Endodermal cell (in vitro differentiated cells): ENCODE results near the gene AOPEP. TPM values are rescaled to one million over a fixed set of nuclear protein-coding genes. Genes with fewer than 3 reads are reported as not detected.

Experiments used
- DNase-seq: peaks from one replicate; pipeline ENCODE4 v3.0.0-alpha.2; 2017
- H3K27ac ChIP-seq: 2 replicates; pipeline ENCODE4 v1.5.1; 2013; ENCODE audit warnings: mild to moderate bottlenecking, low read depth, low read length, moderate library complexity
- H3K27me3 ChIP-seq: 2 replicates; pipeline ENCODE4 v1.6.1; 2013; ENCODE audit warnings: mild to moderate bottlenecking, low read length, moderate library complexity; ENCODE audit not compliant: insufficient read depth, control insufficient read depth, poor library complexity, severe bottlenecking
- H3K36me3 ChIP-seq: 2 replicates; pipeline ENCODE4 v1.7.0; 2013; ENCODE audit warnings: mild to moderate bottlenecking, low read length, moderate library complexity; ENCODE audit not compliant: control insufficient read depth, insufficient read depth
- H3K4me1 ChIP-seq: one replicate; pipeline ENCODE4 v1.7.0; 2013; ENCODE audit warnings: low read length; ENCODE audit not compliant: control insufficient read depth, insufficient read depth
- H3K4me3 ChIP-seq: 2 replicates; pipeline ENCODE4 v1.5.1; 2013; ENCODE audit warnings: mild to moderate bottlenecking, low read length, moderate library complexity
- H3K9ac ChIP-seq: 2 replicates; pipeline ENCODE4 v1.6.1; 2013; ENCODE audit warnings: mild to moderate bottlenecking, low read length, moderate library complexity; ENCODE audit not compliant: poor library complexity, severe bottlenecking; ENCODE audit errors: extremely low read depth
- H3K9me3 ChIP-seq: 2 replicates; pipeline ENCODE4 v1.6.1; 2013; ENCODE audit warnings: mild to moderate bottlenecking, low read length, moderate library complexity; ENCODE audit not compliant: control insufficient read depth
- H3K27ac Mint-ChIP-seq: 2 replicates; pipeline ENCODE4 v1.8.0; 2020; ENCODE audit warnings: mixed read lengths
- H3K27me3 Mint-ChIP-seq: 2 replicates; pipeline ENCODE4 v1.8.0; 2021; ENCODE audit warnings: mild to moderate bottlenecking, mixed read lengths; ENCODE audit not compliant: insufficient read depth
- H3K36me3 Mint-ChIP-seq: 2 replicates; pipeline ENCODE4 v1.8.0; 2020; ENCODE audit warnings: low read depth, mixed read lengths
- H3K4me1 Mint-ChIP-seq: 2 replicates; pipeline ENCODE4 v1.8.0; 2020; ENCODE audit warnings: mixed read lengths
- H3K4me3 Mint-ChIP-seq: 2 replicates; pipeline ENCODE4 v1.8.0; 2020; ENCODE audit warnings: mild to moderate bottlenecking, moderate library complexity, mixed read lengths
- H3K9me3 Mint-ChIP-seq: 2 replicates; pipeline ENCODE4 v1.8.0; 2020; ENCODE audit warnings: mild to moderate bottlenecking, mixed read lengths
- CTCF ChIP-seq: fragments of 200-600 bp; sonication (generic); conservative IDR thresholded peaks from 2 replicates; pipeline ENCODE4 v1.5.0; 2021; ENCODE audit warnings: antibody characterized with exemption, mild to moderate bottlenecking
- WGBS, 2 experiments: methylation state at CpG; one replicate each; pipeline versions ENCODE4 v1.1.5 to v1.1.7; 2013; ENCODE audit warnings: missing lambda C conversion rate in 2 of 2, mixed read lengths in 1 of 2; ENCODE audit not compliant: insufficient coverage in 1 of 2, insufficient read length in 1 of 2; 5-methylcytosine and 5-hydroxymethylcytosine counted together
- total RNA-seq, 2 donors: library from RNA; stranded (reverse); fragmentation: NEBNext Ultra II Directional in 1 of 2; extraction: Animal tissue kit (Norgen Biotek cat#: 25700) in 1 of 2; gene quantifications; 2 replicates in 1 of 2; 3 replicates in 1 of 2; pipeline ENCODE4 v1.2.1, GENCODE V29; 2021

The AOPEP gene
- total RNA-seq, 2 donors from 2014 or later, result 23.4 to 33.7 TPM

GRCh38 chr9:94859226-94859625 lies 132.7 kb downstream of the AOPEP start:
- no peaks in the 10 kb centered on the region for H3K27me3 Mint-ChIP-seq
- Histone ChIP-seq H3K27ac (no peak overlapping the region), H3K4me3 (no peak overlapping the region), H3K9me3 (peaks cover 11% of the 10 kb centered on the region), H3K9ac (no peak overlapping the region), H3K4me1 (no peaks in the 10 kb centered on the region), H3K36me3 (peaks cover 9% of the 10 kb centered on the region), H3K27me3 (no peaks in the 10 kb centered on the region)
- TF ChIP-seq CTCF, result no peak
- no peak for DNase-seq
- peaks cover 5% of the 10 kb centered on the region for H3K36me3 Mint-ChIP-seq
- H3K27ac Mint-ChIP-seq, result no peak overlapping the region
- H3K4me1 Mint-ChIP-seq, result no peaks in the 10 kb centered on the region
- no peak overlapping the region for H3K4me3 Mint-ChIP-seq
- 93 to 100% methylated on average over 1 to 2 of the region's 2 CpGs for whole genome bisulfite sequencing, 2 experiments
- H3K9me3 Mint-ChIP-seq, result no peaks in the 10 kb centered on the region

GRCh38 chr9:94859891-94860290 lies 133.4 kb downstream of the AOPEP start:
- Mint-ChIP-seq H3K27ac (no peak overlapping the region), H3K36me3 (peaks cover 5% of the 10 kb centered on the region), H3K4me3 (no peak overlapping the region), H3K9me3 (no peaks in the 10 kb centered on the region), H3K4me1 (no peaks in the 10 kb centered on the region), H3K27me3 (no peaks in the 10 kb centered on the region)
- no peak for TF ChIP-seq CTCF
- Histone ChIP-seq H3K27me3 (no peaks in the 10 kb centered on the region), H3K4me1 (no peaks in the 10 kb centered on the region), H3K9me3 (peaks cover 11% of the 10 kb centered on the region), H3K9ac (no peak overlapping the region), H3K36me3 (peaks cover 9% of the 10 kb centered on the region), H3K4me3 (no peak overlapping the region), H3K27ac (no peak overlapping the region)
- 94 to 96% methylated on average over 6 of the region's 6 CpGs for WGBS, 2 experiments
- no peak for DNase-seq

GRCh38 chr9:94860678-94861588 lies 134.4 kb downstream of the AOPEP start:
- DNase-seq, result no peak
- Histone ChIP-seq H3K9ac (no peak overlapping the region), H3K4me1 (no peaks in the 10 kb centered on the region), H3K9me3 (peaks cover 11% of the 10 kb centered on the region), H3K27me3 (no peaks in the 10 kb centered on the region), H3K4me3 (no peak overlapping the region), H3K36me3 (peaks cover 9% of the 10 kb centered on the region), H3K27ac (no peak overlapping the region)
- H3K9me3 Mint-ChIP-seq, result no peaks in the 10 kb centered on the region
- H3K27me3 Mint-ChIP-seq, result no peaks in the 10 kb centered on the region
- no peak overlapping the region for H3K4me3 Mint-ChIP-seq
- H3K27ac Mint-ChIP-seq, result no peak overlapping the region
- peaks cover 5% of the 10 kb centered on the region for H3K36me3 Mint-ChIP-seq
- 94 to 95% methylated on average over 8 to 10 of the region's 10 CpGs for WGBS, 2 experiments
- TF ChIP-seq CTCF, result no peak
- H3K4me1 Mint-ChIP-seq, result peaks cover 4% of the 10 kb centered on the region
